ENCODE measurements around the gene CAMSAP1.

CAMSAP1 gene

DNA sequence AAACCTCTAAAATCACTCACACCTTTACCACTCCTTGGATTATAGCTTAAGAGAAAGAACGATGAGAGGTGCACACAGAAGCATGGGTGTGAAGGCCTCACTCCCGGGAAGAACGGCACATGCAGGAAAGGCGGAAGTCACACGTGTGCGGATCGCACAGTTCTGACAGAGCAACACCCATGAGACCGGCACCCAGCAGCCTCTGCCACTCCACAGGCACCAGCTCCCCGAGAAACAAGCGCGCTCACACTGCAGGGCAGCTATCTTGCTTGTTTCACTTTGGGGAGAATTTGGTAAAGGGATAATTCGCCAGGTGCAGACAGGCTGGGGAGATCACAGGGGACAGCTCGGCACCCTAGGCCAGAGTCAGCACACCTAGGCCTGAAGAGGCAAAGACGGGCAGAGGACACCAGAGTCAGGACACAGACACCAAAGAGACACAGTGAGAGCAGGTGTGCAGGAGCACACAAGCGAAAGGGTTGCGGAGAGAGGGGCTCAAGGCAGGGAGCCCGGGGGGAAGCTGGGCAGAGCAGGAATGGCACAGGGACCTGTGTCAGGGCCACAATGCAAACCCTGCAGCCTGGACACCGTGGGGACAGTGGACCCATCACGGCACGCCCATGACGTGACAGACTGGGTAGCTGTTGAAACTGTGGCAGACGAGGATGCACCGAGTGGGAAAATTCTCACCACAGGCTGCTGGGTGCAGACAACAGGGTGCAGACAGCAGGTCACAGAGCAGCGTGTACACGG lies 81.7 kb downstream of the CAMSAP1 start:
- H3K4me3 ChIP-seq (ENCODE audit: low read depth, low read length), result no peak overlapping the region
- DNase-seq (ENCODE audit: low read depth), result no peak
- no peak for TF ChIP-seq CTCF (conservative IDR thresholded peaks at IDR 0.05; ENCODE audit: low read depth, low read length)

- no peak for TF ChIP-seq CTCF (conservative IDR thresholded peaks at IDR 0.05; ENCODE audit: low read depth, low read length)
- DNase-seq (ENCODE audit: low read depth), result no peak
- H3K4me3 ChIP-seq (ENCODE audit: low read depth, low read length), result no peak overlapping the region
Observed at GRCh38 chr9:135823036-135823435, 84.3 kb downstream of the CAMSAP1 start.

DNA sequence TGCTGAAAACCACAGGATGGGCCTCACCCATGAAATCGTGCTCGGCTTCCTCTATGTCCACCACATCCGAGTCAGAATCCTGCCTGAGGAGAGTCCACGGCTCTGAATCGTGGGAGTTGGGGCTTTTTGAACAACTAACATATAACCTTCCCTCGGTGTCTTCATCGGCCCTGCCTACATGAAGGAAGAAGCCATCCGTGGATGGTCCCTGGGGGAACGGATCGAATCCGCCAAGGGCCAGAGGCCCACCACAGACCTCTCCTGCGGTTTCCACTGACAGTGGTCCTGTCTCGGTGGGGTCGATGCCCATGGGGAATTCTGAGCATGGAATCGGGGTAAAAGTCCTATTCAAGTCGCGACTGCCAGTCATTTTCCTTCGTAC lies 85.0 kb downstream of the CAMSAP1 start:
- DNase-seq (ENCODE audit: low read depth), result no peak
- no peak for TF ChIP-seq CTCF (conservative IDR thresholded peaks at IDR 0.05; ENCODE audit: low read depth, low read length)
- H3K4me3 ChIP-seq (ENCODE audit: low read depth, low read length), result no peak overlapping the region

- H3K4me3 ChIP-seq (ENCODE audit: low read depth, low read length), result no peak overlapping the region
- no peak for TF ChIP-seq CTCF (conservative IDR thresholded peaks at IDR 0.05; ENCODE audit: low read depth, low read length)
- DNase-seq (ENCODE audit: low read depth), result no peak
Observed at GRCh38 chr9:135821733-135822373, 85.5 kb downstream of the CAMSAP1 start.

GRCh38 chr9:135821116-135821515 lies 86.2 kb downstream of the CAMSAP1 start:
- no peak for TF ChIP-seq CTCF (conservative IDR thresholded peaks at IDR 0.05; ENCODE audit: low read depth, low read length)
- no peak for DNase-seq (ENCODE audit: low read depth)
- H3K4me3 ChIP-seq (ENCODE audit: low read depth, low read length), result no peak overlapping the region

GRCh38 chr9:135820661-135821060 lies 86.7 kb downstream of the CAMSAP1 start:
- H3K4me3 ChIP-seq (ENCODE audit: low read depth, low read length), result no peak overlapping the region
- DNase-seq (ENCODE audit: low read depth), result no peak
- TF ChIP-seq CTCF (conservative IDR thresholded peaks at IDR 0.05; ENCODE audit: low read depth, low read length), result no peak

- no peak for TF ChIP-seq CTCF (conservative IDR thresholded peaks at IDR 0.05; ENCODE audit: low read depth, low read length)
- no peak for DNase-seq (ENCODE audit: low read depth)
- H3K4me3 ChIP-seq (ENCODE audit: low read depth, low read length), result no peak overlapping the region
Observed at GRCh38 chr9:135819905-135820304, 87.4 kb downstream of the CAMSAP1 start.
